ENCODE results near the gene MCTP1. TPM values are rescaled to one million over a fixed set of nuclear protein-coding genes. Genes with fewer than 3 reads are reported as not detected.

MCTP1 gene
- total and polyA plus RNA-seq, 10 of the 15 experiments (the other 5 are each of a cell fraction or from before 2014, with no cell fraction given), result 12.6 to 45.9 (median 18.8) TPM

GRCh38 chr5:95244479-95244878 is 40.4 kb downstream of the MCTP1 start (continued):
- TF ChIP-seq, protein P1, sequence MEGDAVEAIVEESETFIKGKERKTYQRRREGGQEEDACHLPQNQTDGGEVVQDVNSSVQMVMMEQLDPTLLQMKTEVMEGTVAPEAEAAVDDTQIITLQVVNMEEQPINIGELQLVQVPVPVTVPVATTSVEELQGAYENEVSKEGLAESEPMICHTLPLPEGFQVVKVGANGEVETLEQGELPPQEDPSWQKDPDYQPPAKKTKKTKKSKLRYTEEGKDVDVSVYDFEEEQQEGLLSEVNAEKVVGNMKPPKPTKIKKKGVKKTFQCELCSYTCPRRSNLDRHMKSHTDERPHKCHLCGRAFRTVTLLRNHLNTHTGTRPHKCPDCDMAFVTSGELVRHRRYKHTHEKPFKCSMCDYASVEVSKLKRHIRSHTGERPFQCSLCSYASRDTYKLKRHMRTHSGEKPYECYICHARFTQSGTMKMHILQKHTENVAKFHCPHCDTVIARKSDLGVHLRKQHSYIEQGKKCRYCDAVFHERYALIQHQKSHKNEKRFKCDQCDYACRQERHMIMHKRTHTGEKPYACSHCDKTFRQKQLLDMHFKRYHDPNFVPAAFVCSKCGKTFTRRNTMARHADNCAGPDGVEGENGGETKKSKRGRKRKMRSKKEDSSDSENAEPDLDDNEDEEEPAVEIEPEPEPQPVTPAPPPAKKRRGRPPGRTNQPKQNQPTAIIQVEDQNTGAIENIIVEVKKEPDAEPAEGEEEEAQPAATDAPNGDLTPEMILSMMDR (IDR thresholded peaks at IDR 0.05 in 2 of 3, conservative IDR thresholded peaks at IDR 0.05 in 1 of 3; ENCODE audit: control insufficient read depth in 2 of 3, extremely low read depth in 1 of 3, insufficient read depth in 1 of 3, low read depth in 3 of 3, low read length in 3 of 3), result no peak
- TF ChIP-seq HDAC6 (IDR thresholded peaks at IDR 0.05; ENCODE audit: unreplicated experiment) (no peak), E4F1 (IDR thresholded peaks at IDR 0.05; ENCODE audit: borderline replicate concordance, partially characterized antibody) (no peak), ZNF207 (IDR thresholded peaks at IDR 0.05; ENCODE audit: borderline replicate concordance) (no peak), ETV6 (conservative IDR thresholded peaks at IDR 0.05 in 1 of 2, IDR thresholded peaks at IDR 0.05 in 1 of 2; ENCODE audit: borderline replicate concordance in 1 of 2, low read depth in 1 of 2) (no peak), ZNF217 (IDR thresholded peaks at IDR 0.05) (no peak), ZNF384 (IDR thresholded peaks at IDR 0.05; ENCODE audit: borderline replicate concordance, low read depth, low read length) (no peak), RFX5 (IDR thresholded peaks at IDR 0.05; ENCODE audit: low read depth, low read length) (no peak), SIX5 (IDR thresholded peaks at IDR 0.05; ENCODE audit: low read depth, low read length, severe bottlenecking) (no peak), ZNF622 (IDR thresholded peaks at IDR 0.05) (no peak), SRF (IDR thresholded peaks at IDR 0.05; ENCODE audit: low read depth in 2 of 2, low read length in 2 of 2) (no peak), RAD51 (IDR thresholded peaks at IDR 0.05) (no peak), CHD4 (IDR thresholded peaks at IDR 0.05) (no peak), PML (IDR thresholded peaks at IDR 0.05; ENCODE audit: low read length) (no peak)

All from GM12878 (cell line).